WTC11 (cell line): ENCODE data around the gene SNX13. TPM values are rescaled to one million over a fixed set of nuclear protein-coding genes. Genes with fewer than 3 reads are reported as not detected.
A peak's percentile ranks its signal among the peaks of the same experiment; 100 is the strongest.

ENCODE experiments used
- ATAC-seq: fragments of 200-7000 bp; cut with Tn5 transposase; 2 replicates; pipeline ENCODE4 v1.10.0; 2021; ENCODE audit warnings: mild to moderate bottlenecking, moderate library complexity
- CTCF ChIA-PET: fragments of 300-600 bp; sonication (Branson Sonifier 250); formaldehyde crosslinking; loops from one replicate; lab custom pipeline; 2021; ENCODE audit warnings: antibody characterized with exemption; lab: Charles Lee
- POLR2A ChIA-PET: fragments of 350-600 bp; sonication (Branson Sonifier 250); formaldehyde crosslinking; loops from one replicate; lab custom pipeline; 2021; ENCODE audit warnings: antibody characterized with exemption; lab: Charles Lee
- DNase-seq: peaks from one replicate; pipeline ENCODE4 v3.0.0; 2021; ENCODE audit warnings: low spot score
- H3K27ac Mint-ChIP-seq: 2 replicates; pipeline ENCODE4 v1.8.0; 2021; ENCODE audit warnings: mixed read lengths
- H3K27me3 Mint-ChIP-seq: 2 replicates; pipeline ENCODE4 v1.8.0; 2021; ENCODE audit warnings: low read depth, mild to moderate bottlenecking, moderate library complexity, mixed read lengths
- H3K36me3 Mint-ChIP-seq: 2 replicates; pipeline ENCODE4 v1.8.0; 2021; ENCODE audit warnings: mixed read lengths
- H3K4me1 Mint-ChIP-seq: 2 replicates; pipeline ENCODE4 v1.8.0; 2022; ENCODE audit warnings: mixed read lengths
- H3K4me3 Mint-ChIP-seq: 2 replicates; pipeline ENCODE4 v1.8.0; 2021; ENCODE audit warnings: mild to moderate bottlenecking, moderate library complexity, mixed read lengths
- H3K9me3 Mint-ChIP-seq: 2 replicates; pipeline ENCODE4 v1.8.0; 2021; ENCODE audit warnings: mixed read lengths
- E2F1 ChIP-seq: sonication (generic); formaldehyde crosslinking; IDR thresholded peaks from 2 replicates; pipeline ENCODE4 v1.8.0; 2022; ENCODE audit warnings: mild to moderate bottlenecking, missing genetic modification reagents
- ELF4 ChIP-seq: sonication (generic); formaldehyde crosslinking; IDR thresholded peaks from 2 replicates; pipeline ENCODE4 v1.8.1; 2022; ENCODE audit warnings: low read depth, mild to moderate bottlenecking, moderate library complexity, missing genetic modification reagents
- EMX1 ChIP-seq: fragments of 250-450 bp; sonication (Bioruptor Pico); IDR thresholded peaks from 2 replicates; pipeline ENCODE4 v1.8.0; 2021; ENCODE audit warnings: mild to moderate bottlenecking
- FOXK1 ChIP-seq: sonication (generic); formaldehyde crosslinking; IDR thresholded peaks from 2 replicates; pipeline ENCODE4 v1.8.0; 2022; ENCODE audit warnings: mild to moderate bottlenecking, moderate library complexity, missing genetic modification reagents
- FOXP4 ChIP-seq: sonication (generic); formaldehyde crosslinking; IDR thresholded peaks from 2 replicates; pipeline ENCODE4 v1.8.0; 2022; ENCODE audit warnings: mild to moderate bottlenecking, missing genetic modification reagents
- HMGA2 ChIP-seq: fragments of 250-450 bp; sonication (Bioruptor Pico); IDR thresholded peaks from 2 replicates; pipeline ENCODE4 v1.4.0; 2021; ENCODE audit warnings: mild to moderate bottlenecking, moderate library complexity
- JUN ChIP-seq: sonication (generic); formaldehyde crosslinking; IDR thresholded peaks from 2 replicates; pipeline ENCODE4 v1.8.0; 2023; ENCODE audit warnings: mild to moderate bottlenecking, missing genetic modification reagents
- MXD4 ChIP-seq: fragments of 250-450 bp; sonication (Bioruptor Pico); IDR thresholded peaks from 2 replicates; pipeline ENCODE4 v1.8.0; 2021; ENCODE audit warnings: mild to moderate bottlenecking, moderate library complexity, borderline replicate concordance
- MYBL2 ChIP-seq: sonication (generic); formaldehyde crosslinking; IDR thresholded peaks from 2 replicates; pipeline ENCODE4 v1.8.1; 2023; ENCODE audit warnings: mild to moderate bottlenecking, moderate library complexity, missing genetic modification reagents
- NFATC4 ChIP-seq: fragments of 250-450 bp; sonication (Bioruptor Pico); IDR thresholded peaks from 2 replicates; pipeline ENCODE4 v1.9.0; 2021; ENCODE audit warnings: mild to moderate bottlenecking
- OVOL2 ChIP-seq: fragments of 250-450 bp; sonication (Bioruptor Pico); IDR thresholded peaks from 2 replicates; pipeline ENCODE4 v1.9.0; 2021; ENCODE audit warnings: mild to moderate bottlenecking, borderline replicate concordance
- PRRX2 ChIP-seq: fragments of 250-450 bp; sonication (Bioruptor Pico); IDR thresholded peaks from 2 replicates; pipeline ENCODE4 v1.8.0; 2021; ENCODE audit warnings: mild to moderate bottlenecking
- TEAD1 ChIP-seq: sonication (generic); formaldehyde crosslinking; IDR thresholded peaks from 2 replicates; pipeline ENCODE4 v1.8.0; 2022; ENCODE audit warnings: mild to moderate bottlenecking, missing genetic modification reagents
- ZNF121 ChIP-seq: sonication (generic); formaldehyde crosslinking; IDR thresholded peaks from 2 replicates; pipeline ENCODE4 v1.8.0; 2023; ENCODE audit warnings: missing genetic modification reagents
- ZNF138 ChIP-seq: sonication (generic); formaldehyde crosslinking; conservative IDR thresholded peaks from 2 replicates; pipeline ENCODE4 v1.8.1; 2022; ENCODE audit warnings: mild to moderate bottlenecking, moderate library complexity, missing genetic modification reagents
- ZNF219 ChIP-seq: sonication (generic); formaldehyde crosslinking; IDR thresholded peaks from 2 replicates; pipeline ENCODE4 v1.8.0; 2023; ENCODE audit warnings: missing genetic modification reagents, mild to moderate bottlenecking, borderline replicate concordance
- ZNF281 ChIP-seq: sonication (generic); formaldehyde crosslinking; IDR thresholded peaks from 2 replicates; pipeline ENCODE4 v1.8.0; 2023; ENCODE audit warnings: mild to moderate bottlenecking, missing genetic modification reagents
- ZNF396 ChIP-seq: fragments of 250-450 bp; sonication (Bioruptor Pico); IDR thresholded peaks from 2 replicates; pipeline ENCODE4 v1.8.0; 2021; ENCODE audit warnings: mild to moderate bottlenecking, moderate library complexity, borderline replicate concordance
- ZNF532 ChIP-seq: fragments of 250-450 bp; sonication (Bioruptor Pico); IDR thresholded peaks from 2 replicates; pipeline ENCODE4 v1.9.0; 2021; ENCODE audit warnings: mild to moderate bottlenecking, borderline replicate concordance
- total RNA-seq: library from RNA; stranded (reverse); gene quantifications from 3 replicates; pipeline ENCODE4 v1.2.3, GENCODE V29; 2021

SNX13 gene
- total RNA-seq, 1 experiment from 2014 or later = 27.5 TPM

- Mint-ChIP-seq H3K27ac (no peak overlapping the region; the same call in 1 of the 2 replicates), H3K4me1 (peaks cover 24% of the 10 kb centered on the region), H3K9me3 (peaks cover 12% of the 10 kb centered on the region), H3K4me3 (no peak overlapping the region), H3K27me3 (no peaks in the 10 kb centered on the region), H3K36me3 (no peaks in the 10 kb centered on the region)
- DNase-seq (no peak), ATAC-seq (0 out of 2 replicates have a peak, but pooled peaks have one; percentile 16)
- TF ChIP-seq MYBL2 (CRISPR knock-in tag) (no peak), PRRX2 (CRISPR knock-in tag) (no peak), ZNF396 (CRISPR knock-in tag) (no peak), ZNF281 (CRISPR knock-in tag) (no peak), JUN (CRISPR knock-in tag) (no peak)
- CTCF ChIA-PET = interaction anchor here (1.1 to 1.7 kb wide), 2 partner anchors 25 to 39 kb away, joined by 4 to 7 read pairs; no protein-coding TSS in a partner anchor
- POLR2A ChIA-PET = no interaction called here
These were observed 194.7 kb downstream of the SNX13 start for GRCh38 chr7:17745610-17746009.

- CTCF ChIA-PET = no interaction called here
- Mint-ChIP-seq H3K4me3 (no peak overlapping the region), H3K36me3 (no peaks in the 10 kb centered on the region), H3K27ac (no peak overlapping the region), H3K9me3 (peaks cover 11% of the 10 kb centered on the region; the same call in 1 of the 2 replicates)
- no peak for ATAC-seq
- TF ChIP-seq ZNF138 (CRISPR knock-in tag) (no peak), E2F1 (CRISPR knock-in tag) (no peak), ZNF121 (CRISPR knock-in tag) (no peak), HMGA2 (CRISPR knock-in tag) (no peak)
- TF ChIP-seq, all 79 proteins: peak for 0
- no peak for DNase-seq
- Mint-ChIP-seq H3K4me1 (peaks cover 20% of the 10 kb centered on the region), H3K27me3 (no peaks in the 10 kb centered on the region)
- POLR2A ChIA-PET = interaction anchor here (0.7 kb wide), 1 partner anchor 213 kb away, joined by 4 read pairs; no protein-coding TSS in a partner anchor
These were observed 197.0 kb downstream of the SNX13 start for GRCh38 chr7:17743316-17743715.

- ChIA-PET CTCF (interaction anchor here (0.6 to 1.0 kb wide), 2 partner anchors 29 to 35 kb away, joined by 3 read pairs; no protein-coding TSS in a partner anchor), POLR2A (no interaction called here)
- H3K4me3 Mint-ChIP-seq = no peak overlapping the region
- no peaks in the 10 kb centered on the region for H3K36me3 Mint-ChIP-seq
- DNase-seq = no peak
- H3K27me3 Mint-ChIP-seq = no peaks in the 10 kb centered on the region
- peaks cover 12% of the 10 kb centered on the region for H3K4me1 Mint-ChIP-seq
- no peak overlapping the region for H3K27ac Mint-ChIP-seq
- no peak for ATAC-seq
- H3K9me3 Mint-ChIP-seq = peaks cover 15% of the 10 kb centered on the region
- TF ChIP-seq NFATC4 (CRISPR knock-in tag) (no peak), EMX1 (no peak), OVOL2 (CRISPR knock-in tag) (no peak), TEAD1 (no peak), ELF4 (CRISPR knock-in tag) (no peak), FOXP4 (no peak), MXD4 (CRISPR knock-in tag) (no peak), ZNF396 (CRISPR knock-in tag) (no peak), ZNF532 (CRISPR knock-in tag) (no peak), FOXK1 (CRISPR knock-in tag) (no peak), ZNF219 (CRISPR knock-in tag) (no peak)
These were observed 198.9 kb downstream of the SNX13 start for GRCh38 chr7:17741426-17741825.
